Liver (tissue), 9 donors: ENCODE data around the gene PRKN. TPM values are rescaled to one million over a fixed set of nuclear protein-coding genes. Genes with fewer than 3 reads are reported as not detected.

ENCODE experiments used
- DNase-seq: peaks from one replicate; pipeline ENCODE4 v3.0.0-alpha.2; 2017; ENCODE audit warnings: low spot score
- H3K27ac ChIP-seq, 2 donors: one replicate each; pipeline ENCODE4 v1.7.0; 2013; ENCODE audit warnings: inconsistent platforms in 2 of 2, low read length in 2 of 2, control low read depth in 1 of 2, low read depth in 1 of 2, mild to moderate bottlenecking in 1 of 2
- H3K27me3 ChIP-seq, 4 donors: one replicate each; pipeline versions ENCODE4 v1.6.1 to v1.7.0; 2013; ENCODE audit warnings: low read length in 3 of 4, inconsistent platforms in 1 of 4, mild to moderate bottlenecking in 1 of 4, moderate library complexity in 1 of 4; ENCODE audit not compliant: control insufficient read depth in 4 of 4, insufficient read depth in 4 of 4
- H3K36me3 ChIP-seq, 4 donors: one replicate each; pipeline versions ENCODE4 v1.6.1 to v1.7.0; 2013; ENCODE audit warnings: low read length in 3 of 4, mild to moderate bottlenecking in 3 of 4, low read depth in 1 of 4, moderate library complexity in 1 of 4; ENCODE audit not compliant: control insufficient read depth in 4 of 4, insufficient read depth in 3 of 4
- H3K4me1 ChIP-seq, 4 donors: one replicate each; pipeline versions ENCODE4 v1.6.1 to v1.7.0; 2013; ENCODE audit warnings: low read length in 3 of 4, mild to moderate bottlenecking in 3 of 4, moderate library complexity in 1 of 4; ENCODE audit not compliant: control insufficient read depth in 4 of 4, insufficient read depth in 4 of 4
- H3K4me3 ChIP-seq, 3 donors: one replicate each; pipeline versions ENCODE4 v1.6.1 to v1.7.0; 2013; ENCODE audit warnings: low read length in 3 of 3, control low read depth in 1 of 3, low read depth in 1 of 3, mild to moderate bottlenecking in 1 of 3
- H3K9ac ChIP-seq, 2 donors: one replicate each; pipeline ENCODE4 v1.7.0; 2013; ENCODE audit warnings: low read length in 2 of 2, mild to moderate bottlenecking in 2 of 2, moderate library complexity in 2 of 2, control low read depth in 1 of 2, low read depth in 1 of 2
- H3K9me3 ChIP-seq, 4 donors: one replicate each; pipeline versions ENCODE4 v1.6.1 to v1.7.0; 2013; ENCODE audit warnings: low read length in 3 of 4; ENCODE audit not compliant: control insufficient read depth in 4 of 4
- ATF3 ChIP-seq: IDR thresholded peaks from 2 replicates; pipeline ENCODE4 v1.6.1; 2016; ENCODE audit warnings: antibody characterized with exemption
- CTCF ChIP-seq: fragments of 150-350 bp; IDR thresholded peaks from 2 replicates; pipeline ENCODE4 v1.5.1; 2017; ENCODE audit warnings: improper control_type of control experiment, low read depth, low read length; ENCODE audit not compliant: missing input control
- EGR1 ChIP-seq, 2 donors: IDR thresholded peaks; 2 replicates each; pipeline ENCODE4 v1.6.1; 2016 to 2018; ENCODE audit warnings: antibody characterized with exemption in 2 of 2, low read depth in 2 of 2
- FOXA1 ChIP-seq: IDR thresholded peaks from 2 replicates; pipeline ENCODE4 v1.6.1; 2016; ENCODE audit warnings: antibody characterized with exemption
- FOXA2 ChIP-seq: IDR thresholded peaks from 2 replicates; pipeline ENCODE4 v1.6.1; 2016; ENCODE audit warnings: antibody characterized with exemption
- GABPA ChIP-seq, 2 donors: IDR thresholded peaks in 1 of 2; conservative IDR thresholded peaks in 1 of 2; 2 replicates each; pipeline ENCODE4 v1.6.1; 2016; ENCODE audit warnings: antibody characterized with exemption in 2 of 2, mild to moderate bottlenecking in 1 of 2, moderate library complexity in 1 of 2
- HNF4G ChIP-seq: IDR thresholded peaks from 2 replicates; pipeline ENCODE4 v1.6.1; 2016; ENCODE audit warnings: antibody characterized with exemption
- RXRA ChIP-seq, 2 donors: IDR thresholded peaks; 2 replicates each; pipeline ENCODE4 v1.6.1; 2017 to 2018; ENCODE audit warnings: antibody characterized with exemption in 2 of 2, mild to moderate bottlenecking in 1 of 2
- SP1 ChIP-seq: IDR thresholded peaks from 2 replicates; pipeline ENCODE4 v1.6.1; 2018; ENCODE audit warnings: antibody characterized with exemption, mild to moderate bottlenecking
- TAF1 ChIP-seq: conservative IDR thresholded peaks from 2 replicates; pipeline ENCODE4 v1.6.1; 2016; ENCODE audit warnings: antibody characterized with exemption, mild to moderate bottlenecking
- WGBS: extraction: QIAGEN DNeasy Blood & Tissue Kit; methylation state at CpG from one replicate; pipeline ENCODE4 v1.1.7; 2013; 5-methylcytosine and 5-hydroxymethylcytosine counted together
- polyA plus RNA-seq, 2 donors: library from polyadenylated mRNA; stranded (reverse) in 1 of 2; unstranded in 1 of 2; fragments of 200-250 nt in 1 of 2; fragments of >200 nt in 1 of 2; fragmentation: Nextera tagmentation in 1 of 2; extraction: Ambion mirVana in 1 of 2; gene quantifications; one replicate each; pipeline versions ENCODE4 v1.2.1 to v1.2.3, GENCODE V29; 2013 to 2015
- total RNA-seq, 2 donors: library from RNA; depleted of rRNA; stranded (reverse); fragments of >200 nt; gene quantifications; one replicate each; pipeline ENCODE4 v1.2.3, GENCODE V29; 2014
- TF ChIP-seq, protein P1 (sequence below): IDR thresholded peaks from 2 replicates; pipeline ENCODE4 v1.6.1; 2016; ENCODE audit warnings: antibody characterized with exemption, mild to moderate bottlenecking
- TF ChIP-seq, protein P2 (sequence below): IDR thresholded peaks from 2 replicates; pipeline ENCODE4 v1.6.1; 2016; ENCODE audit warnings: antibody characterized with exemption
- donor health status: healthy.
- donor health status: healthy.
- donor health status: healthy.
- donor health status: healthy.
- donor health status: healthy.

The PRKN gene
- total and polyA plus RNA-seq, 4 donors = 0.47 to 4.1 (median 3.2) TPM

- Histone ChIP-seq H3K9me3 (no peaks in the 10 kb centered on the region), H3K9ac (no peak overlapping the region), H3K4me3 (no peak overlapping the region), H3K4me1 (no peaks in the 10 kb centered on the region), H3K36me3 (no peaks in the 10 kb centered on the region), H3K27ac (no peak overlapping the region), H3K27me3 (no peaks in the 10 kb centered on the region)
- no peak for DNase-seq
- TF ChIP-seq FOXA2 (no peak), CTCF (no peak), RXRA (IDR thresholded peaks at IDR 0.05) (no peak), GABPA (IDR thresholded peaks at IDR 0.05 in 1 of 2, conservative IDR thresholded peaks at IDR 0.05 in 1 of 2) (no peak), FOXA1 (no peak)
- TF ChIP-seq, protein P1, sequence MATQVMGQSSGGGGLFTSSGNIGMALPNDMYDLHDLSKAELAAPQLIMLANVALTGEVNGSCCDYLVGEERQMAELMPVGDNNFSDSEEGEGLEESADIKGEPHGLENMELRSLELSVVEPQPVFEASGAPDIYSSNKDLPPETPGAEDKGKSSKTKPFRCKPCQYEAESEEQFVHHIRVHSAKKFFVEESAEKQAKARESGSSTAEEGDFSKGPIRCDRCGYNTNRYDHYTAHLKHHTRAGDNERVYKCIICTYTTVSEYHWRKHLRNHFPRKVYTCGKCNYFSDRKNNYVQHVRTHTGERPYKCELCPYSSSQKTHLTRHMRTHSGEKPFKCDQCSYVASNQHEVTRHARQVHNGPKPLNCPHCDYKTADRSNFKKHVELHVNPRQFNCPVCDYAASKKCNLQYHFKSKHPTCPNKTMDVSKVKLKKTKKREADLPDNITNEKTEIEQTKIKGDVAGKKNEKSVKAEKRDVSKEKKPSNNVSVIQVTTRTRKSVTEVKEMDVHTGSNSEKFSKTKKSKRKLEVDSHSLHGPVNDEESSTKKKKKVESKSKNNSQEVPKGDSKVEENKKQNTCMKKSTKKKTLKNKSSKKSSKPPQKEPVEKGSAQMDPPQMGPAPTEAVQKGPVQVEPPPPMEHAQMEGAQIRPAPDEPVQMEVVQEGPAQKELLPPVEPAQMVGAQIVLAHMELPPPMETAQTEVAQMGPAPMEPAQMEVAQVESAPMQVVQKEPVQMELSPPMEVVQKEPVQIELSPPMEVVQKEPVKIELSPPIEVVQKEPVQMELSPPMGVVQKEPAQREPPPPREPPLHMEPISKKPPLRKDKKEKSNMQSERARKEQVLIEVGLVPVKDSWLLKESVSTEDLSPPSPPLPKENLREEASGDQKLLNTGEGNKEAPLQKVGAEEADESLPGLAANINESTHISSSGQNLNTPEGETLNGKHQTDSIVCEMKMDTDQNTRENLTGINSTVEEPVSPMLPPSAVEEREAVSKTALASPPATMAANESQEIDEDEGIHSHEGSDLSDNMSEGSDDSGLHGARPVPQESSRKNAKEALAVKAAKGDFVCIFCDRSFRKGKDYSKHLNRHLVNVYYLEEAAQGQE = no peak
- TF ChIP-seq, protein P2, sequence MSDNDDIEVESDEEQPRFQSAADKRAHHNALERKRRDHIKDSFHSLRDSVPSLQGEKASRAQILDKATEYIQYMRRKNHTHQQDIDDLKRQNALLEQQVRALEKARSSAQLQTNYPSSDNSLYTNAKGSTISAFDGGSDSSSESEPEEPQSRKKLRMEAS = no peak
- 93% methylated on average over 8 of the region's 8 CpGs for WGBS
These were observed 851.3 kb downstream of the PRKN start for GRCh38 chr6:161876231-161876630.

DNA sequence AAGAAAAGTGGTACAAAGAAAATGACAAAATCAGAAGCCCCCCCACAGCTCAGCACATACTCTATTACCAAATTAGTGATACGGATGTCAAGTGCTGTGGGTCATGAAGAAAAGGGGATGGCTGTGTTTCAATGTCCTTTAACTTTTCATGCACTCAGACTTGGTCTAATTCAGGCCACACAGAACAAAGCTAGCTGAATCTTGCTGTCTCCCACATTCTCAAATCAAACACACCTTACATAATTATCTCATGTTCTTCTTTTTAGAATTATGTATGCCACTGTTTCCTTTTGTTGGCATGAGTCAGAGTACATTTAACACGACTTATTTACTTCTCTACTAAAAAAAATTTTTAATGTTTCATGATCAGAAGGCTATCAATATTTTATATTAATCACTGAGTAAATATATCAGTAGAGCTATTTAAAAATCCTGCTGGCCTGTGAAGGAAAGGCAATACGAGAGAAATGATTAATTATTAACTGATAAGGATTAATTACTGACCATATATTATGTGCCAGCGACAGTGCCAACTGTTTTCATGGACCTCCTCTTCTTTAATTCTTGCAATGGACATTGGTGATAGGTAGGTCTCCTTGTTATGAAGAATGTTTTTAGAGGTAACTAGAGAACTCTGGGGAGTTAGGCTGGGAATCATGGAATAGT, 857.2 kb downstream of the PRKN start:
- Histone ChIP-seq H3K4me1 (peaks cover 0 to 3% (median 0%) of the 10 kb centered on the region in 4 donors), H3K27ac (no peak overlapping the region), H3K4me3 (no peak overlapping the region), H3K36me3 (no peaks in the 10 kb centered on the region), H3K9ac (no peak overlapping the region), H3K9me3 (no peaks in the 10 kb centered on the region), H3K27me3 (no peaks in the 10 kb centered on the region)
- no peak for DNase-seq
- WGBS = 69% methylated on average over 4 of the region's 4 CpGs
- TF ChIP-seq ATF3 (no peak), FOXA2 (no peak), GABPA (IDR thresholded peaks at IDR 0.05 in 1 of 2, conservative IDR thresholded peaks at IDR 0.05 in 1 of 2) (no peak)

DNA sequence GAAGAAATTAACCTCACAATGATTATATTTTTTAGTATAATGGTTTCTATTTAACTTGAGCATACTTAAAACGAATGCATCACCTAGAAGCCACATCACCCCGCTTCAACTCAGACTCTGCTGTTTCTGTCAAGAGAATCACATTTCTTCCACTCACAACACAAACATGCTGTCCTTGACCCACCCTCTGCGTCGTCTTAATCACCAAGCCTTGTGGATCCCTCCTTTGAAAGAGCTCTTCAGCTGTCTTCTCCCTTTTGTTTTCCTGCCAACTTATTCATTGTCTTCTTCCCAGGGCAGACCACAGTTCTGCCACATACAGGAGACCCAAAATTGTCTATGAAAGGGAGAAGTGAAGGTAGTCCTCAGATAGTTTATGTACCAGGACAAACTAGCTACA, 858.1 kb downstream of the PRKN start:
- no peak overlapping the region for H3K27ac ChIP-seq
- H3K4me3 ChIP-seq = no peak overlapping the region
- no peaks in the 10 kb centered on the region for H3K27me3 ChIP-seq
- WGBS = 95% methylated on average over 4 of the region's 4 CpGs
- no peaks in the 10 kb centered on the region for H3K9me3 ChIP-seq
- H3K4me1 ChIP-seq = peaks cover 0 to 3% (median 0%) of the 10 kb centered on the region in 4 donors
- no peak overlapping the region for H3K9ac ChIP-seq
- no peak for DNase-seq
- no peaks in the 10 kb centered on the region for H3K36me3 ChIP-seq
- TF ChIP-seq, protein P2 = no peak
- TF ChIP-seq TAF1 (no peak), FOXA2 (no peak), SP1 (no peak), HNF4G (no peak), CTCF (no peak), RXRA (IDR thresholded peaks at IDR 0.05) (no peak), EGR1 (IDR thresholded peaks at IDR 0.05; ENCODE audit: low read depth in 2 of 2) (no peak), FOXA1 (no peak)
- TF ChIP-seq, protein P1 = no peak
